ENCODE data around the gene HRAS. TPM values are rescaled to one million over a fixed set of nuclear protein-coding genes. Genes with fewer than 3 reads are reported as not detected.

HRAS gene
- polyA plus RNA-seq, 3 donors, result 10.1 to 32.9 (median 10.3) TPM

- Mint-ChIP-seq H3K36me3 (peaks cover 5 to 14% of the 10 kb centered on the region in 2 donors), H3K4me3 (peak overlapping the region; percentile 69 to 78), H3K9me3 (peaks cover 0 to 10% (median 2%) of the 10 kb centered on the region in 7 donors), H3K27me3 (ENCODE audit: low read depth in 3 of 3) (peaks cover 24 to 48% (median 36%) of the 10 kb centered on the region in 3 donors), H3K27ac (peak overlapping the region in 5 of 7 donors; percentile 19 to 77 (median 64)), H3K4me1 (peaks cover 18% of the 10 kb centered on the region)
- peak overlapping the region in 2 of 3 experiments; percentile 73 to 89 for H3K4me3 ChIP-seq (replicated peaks in 1 of 3; ENCODE audit: low read depth in 2 of 3, low read length in 3 of 3)
- H2AFZ ChIP-seq (ENCODE audit: insufficient read depth, low read depth, low read length, poor library complexity, severe bottlenecking), result peak overlapping the region; percentile 76
- H3K27ac ChIP-seq (ENCODE audit: low read depth in 1 of 2, low read length in 2 of 2), result peak overlapping the region in 1 of 2 donors; percentile 62
- peaks cover 0 to 11% of the 10 kb centered on the region in 2 donors for H3K36me3 ChIP-seq (replicated peaks in 1 of 2; ENCODE audit: control insufficient read depth in 1 of 2, insufficient read depth in 2 of 2, low read length in 2 of 2)
- WGBS (ENCODE audit: insufficient coverage), result 80% methylated on average over 17 of the region's 18 CpGs
- no peak for DNase-seq
- peaks cover 4 to 39% of the 10 kb centered on the region in 2 donors for H3K27me3 ChIP-seq (ENCODE audit: control insufficient read depth in 2 of 2, insufficient read depth in 2 of 2, low read length in 2 of 2)
- H3K9ac ChIP-seq (ENCODE audit: insufficient read depth, low read length, poor library complexity, severe bottlenecking), result peak overlapping the region; percentile 71
- peaks cover 20% of the 10 kb centered on the region for H4K20me1 ChIP-seq (ENCODE audit: insufficient read depth, low read length)
- peak overlapping the region; percentile 99 for H3K4me2 ChIP-seq (replicated peaks; ENCODE audit: extremely low read depth, low read length, poor library complexity, severe bottlenecking)
- peaks cover 0 to 8% of the 10 kb centered on the region in 2 donors for H3K9me3 ChIP-seq (replicated peaks in 1 of 2; ENCODE audit: control insufficient read depth in 1 of 2, insufficient read depth in 1 of 2, low read length in 2 of 2)
- peaks cover 3% of the 10 kb centered on the region for H3K79me2 ChIP-seq (ENCODE audit: insufficient read depth, low read length)
- TF ChIP-seq CTCF (IDR thresholded peaks at IDR 0.05), result no peak
- intact Hi-C loops (cut with micrococcal nuclease), result loop anchor here in 1 of 2 donors (2.0 kb wide), 1 partner anchor 17 kb away; the partner anchor contains the start of gene PHRF1
- H3K4me1 ChIP-seq (ENCODE audit: control insufficient read depth in 1 of 2, insufficient read depth in 2 of 2, low read length in 2 of 2), result peaks cover 14 to 41% of the 10 kb centered on the region in 2 donors
Observed at GRCh38 chr11:559712-560304, 24.4 kb upstream of the HRAS start.

- Mint-ChIP-seq H3K4me1 (peaks cover 18% of the 10 kb centered on the region), H3K27me3 (ENCODE audit: low read depth in 3 of 3) (peaks cover 26 to 55% (median 35%) of the 10 kb centered on the region in 3 donors), H3K27ac (no peak overlapping the region), H3K9me3 (peaks cover 0 to 10% (median 2%) of the 10 kb centered on the region in 7 donors), H3K4me3 (peak overlapping the region in 1 of 2 donors; percentile 53), H3K36me3 (peaks cover 5 to 9% of the 10 kb centered on the region in 2 donors)
- Histone ChIP-seq H2AFZ (ENCODE audit: insufficient read depth, low read depth, low read length, poor library complexity, severe bottlenecking) (no peak overlapping the region), H3K4me2 (replicated peaks; ENCODE audit: extremely low read depth, low read length, poor library complexity, severe bottlenecking) (no peak overlapping the region), H4K20me1 (ENCODE audit: insufficient read depth, low read length) (peaks cover 20% of the 10 kb centered on the region), H3K9me3 (replicated peaks in 1 of 2; ENCODE audit: control insufficient read depth in 1 of 2, insufficient read depth in 1 of 2, low read length in 2 of 2) (peaks cover 0 to 8% of the 10 kb centered on the region in 2 donors), H3K79me2 (ENCODE audit: insufficient read depth, low read length) (peaks cover 3% of the 10 kb centered on the region), H3K36me3 (replicated peaks in 1 of 2; ENCODE audit: control insufficient read depth in 1 of 2, insufficient read depth in 2 of 2, low read length in 2 of 2) (peaks cover 0 to 11% of the 10 kb centered on the region in 2 donors), H3K27me3 (ENCODE audit: control insufficient read depth in 2 of 2, insufficient read depth in 2 of 2, low read length in 2 of 2) (peaks cover 4 to 45% of the 10 kb centered on the region in 2 donors), H3K4me1 (ENCODE audit: control insufficient read depth in 1 of 2, insufficient read depth in 2 of 2, low read length in 2 of 2) (peaks cover 16 to 45% of the 10 kb centered on the region in 2 donors), H3K27ac (ENCODE audit: low read depth in 1 of 2, low read length in 2 of 2) (no peak overlapping the region), H3K9ac (ENCODE audit: insufficient read depth, low read length, poor library complexity, severe bottlenecking) (no peak overlapping the region), H3K4me3 (replicated peaks in 1 of 3; ENCODE audit: low read depth in 2 of 3, low read length in 3 of 3) (no peak overlapping the region)
- no peak for TF ChIP-seq CTCF (IDR thresholded peaks at IDR 0.05)
- intact Hi-C loops (cut with micrococcal nuclease), result no loop called here
- DNase-seq, result no peak
- 87% methylated on average over 9 of the region's 15 CpGs for WGBS (ENCODE audit: insufficient coverage)
Observed at GRCh38 chr11:559020-559620, 23.7 kb upstream of the HRAS start.

Measured in CD14-positive monocyte (primary cell).